ENCODE measurements around the gene TECTA. TPM values are rescaled to one million over a fixed set of nuclear protein-coding genes. Genes with fewer than 3 reads are reported as not detected.
"Not testable (repeated sequence)": the region's sequence is repeated elsewhere in the genome, so short reads cannot be mapped to it uniquely, and the experiment has no call there.

TECTA gene
- total RNA-seq, 2 experiments from 2014 or later = 0.25 TPM

GRCh38 chr11:121238956-121239355 lies 137.9 kb downstream of the TECTA start:
- H3K4me3 Mint-ChIP-seq = no peak overlapping the region
- POLR2A ChIA-PET = no interaction called here
- CTCF ChIA-PET = no interaction called here
- no peak for DNase-seq
- no peak overlapping the region for H3K27ac Mint-ChIP-seq
- no peaks in the 10 kb centered on the region for H3K36me3 Mint-ChIP-seq (ENCODE audit: low read depth)
- H3K4me1 Mint-ChIP-seq = peaks cover 22% of the 10 kb centered on the region
- H3K27me3 Mint-ChIP-seq = peaks cover 30% of the 10 kb centered on the region
- H3K9me3 Mint-ChIP-seq = no peaks in the 10 kb centered on the region

DNA sequence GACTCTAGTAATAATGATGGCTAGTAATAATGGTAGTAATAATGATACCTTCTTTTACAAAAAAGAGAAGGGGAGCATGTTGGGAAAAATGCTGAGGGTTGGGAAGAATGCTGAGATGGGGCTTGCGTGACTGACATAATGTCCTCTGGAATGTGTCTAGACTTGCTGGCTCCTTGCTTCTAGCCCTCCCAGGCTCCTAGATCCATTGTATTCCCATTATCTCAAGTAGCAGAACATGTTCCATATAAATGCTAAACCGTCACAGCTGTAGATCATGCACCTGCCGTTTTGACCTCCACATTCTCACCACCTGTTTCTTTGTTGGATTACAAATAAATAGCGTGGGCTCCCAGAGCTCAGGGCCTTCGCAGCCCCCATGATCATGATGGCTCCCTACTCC lies 139.0 kb downstream of the TECTA start:
- H3K4me3 Mint-ChIP-seq; H3K9me3 Mint-ChIP-seq; DNase-seq; POLR2A ChIA-PET; H3K27ac Mint-ChIP-seq; H3K36me3 Mint-ChIP-seq (ENCODE audit: low read depth); CTCF ChIA-PET: not testable (repeated sequence)
- Mint-ChIP-seq H3K27me3 (peaks cover 23% of the 10 kb centered on the region), H3K4me1 (peaks cover 22% of the 10 kb centered on the region)

DNA sequence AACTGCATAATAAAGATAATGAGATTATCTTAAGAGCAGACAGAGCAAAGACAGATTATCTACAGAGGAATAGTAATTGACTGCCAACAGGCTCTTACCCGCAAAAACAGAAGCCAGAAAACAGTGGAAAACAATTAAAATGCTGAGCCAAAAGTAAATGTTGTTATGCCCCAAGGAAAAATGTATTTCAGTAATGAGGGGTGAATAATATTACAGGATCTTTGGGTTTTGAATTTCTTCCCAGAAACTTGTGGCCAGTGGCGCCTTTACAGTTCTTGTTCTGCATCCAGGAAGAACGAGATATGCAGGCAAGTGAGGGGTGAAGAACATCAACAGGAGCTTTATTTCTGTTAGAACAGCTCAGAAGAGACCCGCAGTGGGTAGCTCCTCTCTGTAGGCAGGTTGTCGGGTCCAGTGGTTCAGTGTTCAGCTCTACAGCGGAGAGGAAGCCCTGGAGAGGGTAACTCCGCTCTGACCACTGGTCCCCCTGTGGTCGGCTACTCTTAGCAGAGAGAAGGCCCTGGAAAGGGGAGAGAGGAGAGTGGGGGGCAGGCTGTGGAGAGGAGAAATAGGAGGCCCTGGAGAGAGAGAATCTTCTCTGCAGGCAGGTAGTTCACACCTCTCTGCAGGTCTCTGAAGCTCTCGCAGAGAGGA lies 139.7 kb downstream of the TECTA start:
- peaks cover 18% of the 10 kb centered on the region for H3K4me1 Mint-ChIP-seq
- H3K27me3 Mint-ChIP-seq = peaks cover 18% of the 10 kb centered on the region
- CTCF ChIA-PET = no interaction called here
- no peak overlapping the region for H3K27ac Mint-ChIP-seq
- POLR2A ChIA-PET = no interaction called here
- H3K4me3 Mint-ChIP-seq = no peak overlapping the region
- no peak for DNase-seq
- H3K9me3 Mint-ChIP-seq = no peaks in the 10 kb centered on the region
- H3K36me3 Mint-ChIP-seq (ENCODE audit: low read depth) = no peaks in the 10 kb centered on the region

Other genes starting within 250 kb of the TECTA start
- 10 to 100 TPM; 13.1 to 16.1 TPM for gene TBCEL, start 77.1 kb upstream of the TECTA start, total RNA-seq
- gene SC5D, start 191.5 kb downstream of the TECTA start, total RNA-seq = 10 to 100 TPM; 20.4 to 22.9 TPM